PC-9 (cell line): Measurements from ENCODE around the gene STAT5B. TPM values are rescaled to one million over a fixed set of nuclear protein-coding genes. Genes with fewer than 3 reads are reported as not detected.

ENCODE experiments used
- BruUV-seq: library from RNA; stranded (reverse); fragments of 400-500 nt; replicated peaks from 2 replicates; lab custom pipeline; 2021; lab: Mats Ljungman, UMichigan
- CTCF ChIA-PET: fragments of 300-600 bp; sonication (Branson Sonifier 250); formaldehyde crosslinking; loops from one replicate; lab custom pipeline; 2022; ENCODE audit warnings: antibody characterized with exemption; lab: Charles Lee
- POLR2A ChIA-PET: fragments of 300-600 bp; sonication (Branson Sonifier 250); formaldehyde crosslinking; loops from one replicate; lab custom pipeline; 2022; ENCODE audit warnings: antibody characterized with exemption; ENCODE audit not compliant: unreplicated experiment; lab: Charles Lee
- DNase-seq, 2 experiments: peaks; one replicate each; pipeline versions ENCODE4 v3.0.0 to v3.0.0-alpha.2; 2015 to 2022; ENCODE audit warnings: mixed read lengths in 1 of 2
- H2AFZ ChIP-seq: fragments of 200-600 bp; sonication (generic); 2 replicates; pipeline ENCODE4 v1.8.1; 2017; ENCODE audit warnings: antibody characterized with exemption
- H3F3A ChIP-seq: fragments of 200-600 bp; sonication (generic); 2 replicates; pipeline ENCODE4 v1.8.1; 2017; ENCODE audit warnings: antibody characterized with exemption, mild to moderate bottlenecking, low read depth; ENCODE audit not compliant: insufficient read depth
- H3K27ac ChIP-seq: fragments of 200-600 bp; sonication (generic); 2 replicates; pipeline ENCODE4 v1.6.1; 2016; ENCODE audit warnings: mixed run types
- H3K27me3 ChIP-seq: fragments of 200-600 bp; sonication (generic); 2 replicates; pipeline ENCODE4 v1.6.1; 2016; ENCODE audit warnings: low read depth, mixed run types; ENCODE audit not compliant: insufficient read depth
- H3K36me3 ChIP-seq: fragments of 200-600 bp; sonication (generic); 2 replicates; pipeline ENCODE4 v1.6.1; 2016; ENCODE audit warnings: low read depth, mixed run types
- H3K4me1 ChIP-seq: fragments of 200-600 bp; sonication (generic); replicated peaks from 2 replicates; pipeline ENCODE4 v1.6.1; 2016; ENCODE audit warnings: mixed run types; ENCODE audit not compliant: insufficient read depth
- H3K4me2 ChIP-seq: fragments of 200-600 bp; sonication (generic); 2 replicates; pipeline ENCODE4 v1.6.1; 2017; ENCODE audit warnings: mixed run types
- H3K4me3 ChIP-seq: fragments of 200-600 bp; sonication (generic); 2 replicates; pipeline ENCODE4 v1.6.1; 2016; ENCODE audit warnings: mixed run types
- H3K79me2 ChIP-seq: fragments of 200-600 bp; sonication (generic); 2 replicates; pipeline ENCODE4 v1.6.1; 2017; ENCODE audit warnings: low read depth, mixed run types
- H3K9me2 ChIP-seq: fragments of 200-600 bp; sonication (generic); 2 replicates; pipeline ENCODE4 v1.8.1; 2017; ENCODE audit warnings: mild to moderate bottlenecking; ENCODE audit not compliant: insufficient read depth
- H3K9me3 ChIP-seq: fragments of 200-600 bp; sonication (generic); 2 replicates; pipeline ENCODE4 v1.8.1; 2016; ENCODE audit warnings: low read depth; ENCODE audit not compliant: insufficient read depth
- H4K20me1 ChIP-seq: fragments of 200-600 bp; sonication (generic); 2 replicates; pipeline ENCODE4 v1.8.1; 2017; ENCODE audit not compliant: insufficient read depth
- EZH2 ChIP-seq: fragments of 200-600 bp; sonication (generic); IDR thresholded peaks from 2 replicates; pipeline ENCODE4 v1.8.0; 2017; ENCODE audit warnings: antibody characterized with exemption, low read depth
- intact Hi-C: fragments of 100-400 bp; cut with micrococcal nuclease; formaldehyde crosslinking; loops from one replicate; pipeline ENCODE4 v1.10.0; 2022; ENCODE audit not compliant: unreplicated experiment
- total RNA-seq: library from RNA; stranded (reverse); gene quantifications from 2 replicates; pipeline ENCODE4 v1.2.3, GENCODE V29; 2021
- TF ChIP-seq, protein P1 (sequence below): fragments of 200-600 bp; sonication (generic); conservative IDR thresholded peaks from 2 replicates; pipeline ENCODE4 v1.6.1; 2017; ENCODE audit warnings: mixed run types, antibody characterized with exemption, mild to moderate bottlenecking, moderate library complexity

STAT5B gene
- total RNA-seq, 1 experiment from 2014 or later: 19.5 TPM

DNA sequence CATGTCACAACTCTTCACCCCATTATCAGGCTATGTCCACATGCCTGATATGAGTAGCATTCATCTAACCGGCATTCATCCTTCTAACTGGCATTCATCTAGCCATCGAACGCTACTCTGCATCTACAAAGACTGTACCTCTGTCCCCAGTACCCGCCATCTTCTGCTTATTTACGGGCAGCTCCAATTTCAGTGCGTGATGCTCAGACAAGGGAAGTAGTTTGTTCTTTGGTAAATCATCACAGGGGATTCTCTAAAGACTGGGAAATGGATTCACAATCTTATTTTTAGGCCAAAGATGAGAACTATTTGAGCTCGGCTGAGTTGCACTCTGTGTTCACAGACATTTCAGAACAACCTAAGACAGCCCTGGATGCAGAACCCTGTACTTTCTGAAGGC lies 39.4 kb downstream of the STAT5B start:
- no peaks in the 10 kb centered on the region for H3K9me2 ChIP-seq
- H3K4me1 ChIP-seq: 0 out of 2 replicates have a peak, but pooled peaks cover 6% of the 10 kb centered on the region
- H3K36me3 ChIP-seq: no peaks in the 10 kb centered on the region
- no peak overlapping the region for H3K27ac ChIP-seq
- H3F3A ChIP-seq: peaks cover 5% of the 10 kb centered on the region; the same call in 1 of the 2 replicates
- H3K9me3 ChIP-seq: no peaks in the 10 kb centered on the region
- H4K20me1 ChIP-seq: no peaks in the 10 kb centered on the region
- no peaks in the 10 kb centered on the region for H3K27me3 ChIP-seq
- 0 out of 2 replicates have a peak, but pooled peaks cover 3% of the 10 kb centered on the region for H3K79me2 ChIP-seq
- no peak overlapping the region for H3K4me2 ChIP-seq
- DNase-seq: no peak
- no peak overlapping the region for H3K4me3 ChIP-seq
- intact Hi-C loops: no loop called here
- no TSS peak for BruUV-seq
- CTCF ChIA-PET: no interaction called here
- POLR2A ChIA-PET: no interaction called here
- H2AFZ ChIP-seq: no peak overlapping the region
- TF ChIP-seq, protein P1, sequence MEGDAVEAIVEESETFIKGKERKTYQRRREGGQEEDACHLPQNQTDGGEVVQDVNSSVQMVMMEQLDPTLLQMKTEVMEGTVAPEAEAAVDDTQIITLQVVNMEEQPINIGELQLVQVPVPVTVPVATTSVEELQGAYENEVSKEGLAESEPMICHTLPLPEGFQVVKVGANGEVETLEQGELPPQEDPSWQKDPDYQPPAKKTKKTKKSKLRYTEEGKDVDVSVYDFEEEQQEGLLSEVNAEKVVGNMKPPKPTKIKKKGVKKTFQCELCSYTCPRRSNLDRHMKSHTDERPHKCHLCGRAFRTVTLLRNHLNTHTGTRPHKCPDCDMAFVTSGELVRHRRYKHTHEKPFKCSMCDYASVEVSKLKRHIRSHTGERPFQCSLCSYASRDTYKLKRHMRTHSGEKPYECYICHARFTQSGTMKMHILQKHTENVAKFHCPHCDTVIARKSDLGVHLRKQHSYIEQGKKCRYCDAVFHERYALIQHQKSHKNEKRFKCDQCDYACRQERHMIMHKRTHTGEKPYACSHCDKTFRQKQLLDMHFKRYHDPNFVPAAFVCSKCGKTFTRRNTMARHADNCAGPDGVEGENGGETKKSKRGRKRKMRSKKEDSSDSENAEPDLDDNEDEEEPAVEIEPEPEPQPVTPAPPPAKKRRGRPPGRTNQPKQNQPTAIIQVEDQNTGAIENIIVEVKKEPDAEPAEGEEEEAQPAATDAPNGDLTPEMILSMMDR: no peak
- no peak for TF ChIP-seq EZH2

DNA sequence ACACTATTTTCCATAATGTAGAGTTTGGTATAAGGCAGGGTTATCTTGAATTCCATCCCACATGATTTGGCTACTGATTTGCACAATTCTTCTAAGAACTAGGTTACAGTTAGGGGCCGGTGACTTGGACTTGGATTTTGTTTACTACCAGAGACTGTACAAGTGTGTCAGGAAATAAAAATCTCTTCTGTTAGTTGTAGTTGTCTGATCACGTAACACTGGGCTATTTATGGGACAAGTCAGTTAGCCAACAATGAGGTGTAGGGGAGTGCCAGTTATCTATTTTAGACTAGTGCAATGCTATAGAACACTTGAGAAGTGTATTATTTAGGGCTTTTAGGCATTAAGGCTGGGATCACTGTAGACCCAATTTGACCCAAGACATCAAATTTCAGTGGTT lies 42.2 kb downstream of the STAT5B start:
- BruUV-seq: no TSS peak
- no peaks in the 10 kb centered on the region for H4K20me1 ChIP-seq
- no peak overlapping the region for H3K4me3 ChIP-seq
- DNase-seq: no peak
- no peak overlapping the region for H3K27ac ChIP-seq
- CTCF ChIA-PET: no interaction called here
- no peak overlapping the region for H2AFZ ChIP-seq
- H3K9me2 ChIP-seq: no peaks in the 10 kb centered on the region
- no peaks in the 10 kb centered on the region for H3K9me3 ChIP-seq
- no peaks in the 10 kb centered on the region for H3K79me2 ChIP-seq
- H3K36me3 ChIP-seq: no peaks in the 10 kb centered on the region
- H3K27me3 ChIP-seq: no peaks in the 10 kb centered on the region
- no peak for TF ChIP-seq EZH2
- TF ChIP-seq, protein P1: no peak
- peaks cover 5% of the 10 kb centered on the region; the same call in 1 of the 2 replicates for H3F3A ChIP-seq
- POLR2A ChIA-PET: no interaction called here
- 0 out of 2 replicates have a peak, but pooled peaks cover 6% of the 10 kb centered on the region for H3K4me1 ChIP-seq
- H3K4me2 ChIP-seq: no peak overlapping the region
- intact Hi-C loops: no loop called here

DNA sequence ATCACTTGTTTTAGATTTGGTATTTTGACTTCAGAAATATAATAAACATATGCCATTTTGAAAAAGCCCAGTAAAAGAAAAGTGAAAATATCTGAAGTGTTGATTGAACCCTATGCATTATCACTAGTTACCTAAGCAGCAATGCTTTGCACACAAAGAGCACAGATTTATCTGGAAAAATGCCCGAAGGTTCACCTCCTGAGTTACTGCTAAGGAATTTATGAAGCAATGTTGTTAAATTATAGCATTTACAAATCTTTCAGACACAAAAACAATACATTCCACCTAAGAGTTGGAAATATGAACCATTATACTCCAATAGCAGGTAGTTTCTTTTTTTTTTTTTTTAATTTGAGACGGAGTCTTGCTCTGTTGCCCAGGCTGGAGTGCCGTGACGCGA lies 43.0 kb downstream of the STAT5B start:
- H4K20me1 ChIP-seq: no peaks in the 10 kb centered on the region
- H3K79me2 ChIP-seq: no peaks in the 10 kb centered on the region
- H3K9me3 ChIP-seq: no peaks in the 10 kb centered on the region
- peak in 1 of 2 experiments; percentile 60 for DNase-seq
- no TSS peak for BruUV-seq
- intact Hi-C loops: no loop called here
- TF ChIP-seq, protein P1: no peak
- no peak for TF ChIP-seq EZH2
- ChIA-PET CTCF (no interaction called here), POLR2A (no interaction called here)
- H3K4me3 ChIP-seq: no peak overlapping the region
- H3K9me2 ChIP-seq: no peaks in the 10 kb centered on the region
- no peak overlapping the region for H2AFZ ChIP-seq
- H3F3A ChIP-seq: peaks cover 5% of the 10 kb centered on the region; the same call in 1 of the 2 replicates
- H3K4me1 ChIP-seq: 0 out of 2 replicates have a peak, but pooled peaks cover 6% of the 10 kb centered on the region
- H3K4me2 ChIP-seq: no peak overlapping the region
- H3K27me3 ChIP-seq: no peaks in the 10 kb centered on the region
- H3K27ac ChIP-seq: no peak overlapping the region
- H3K36me3 ChIP-seq: no peaks in the 10 kb centered on the region
